K562 (cell line): ENCODE measurements around the gene SFSWAP. TPM values are rescaled to one million over a fixed set of nuclear protein-coding genes. Genes with fewer than 3 reads are reported as not detected.

Experiments used
- ATAC-seq: fragments of 200-7000 bp; cut with Tn5 transposase; 3 replicates; pipeline ENCODE4 v1.9.1; 2020; ENCODE audit warnings: moderate library complexity
- BruUV-seq: library from RNA; stranded (reverse); fragments of 400-500 nt; replicated peaks from 2 replicates; lab custom pipeline; 2021; lab: Mats Ljungman, UMichigan
- CTCF ChIA-PET: fragments of 300-600 bp; formaldehyde crosslinking; extraction: SDS; loops from one replicate; lab custom pipeline; 2021; ENCODE audit warnings: low intra/inter-chr PET ratio; lab: Yijun Ruan, JAX
- POLR2A ChIA-PET: fragments of 300-600, 350-650 bp; sonication (Branson Sonifier 250); formaldehyde crosslinking; extraction: SDS; loops from one replicate; lab custom pipeline; 2021; ENCODE audit warnings: antibody characterized with exemption, inconsistent platforms; lab: Yijun Ruan, JAX
- DNase-seq, 4 experiments: peaks; one replicate each; pipeline versions ENCODE4 v3.0.0 to v3.0.0-alpha.2; 2011 to 2018; ENCODE audit warnings: low spot score in 3 of 4, mixed read lengths in 3 of 4; ENCODE audit errors: extremely low read depth in 1 of 4
- FAIRE-seq: peaks from 2 replicates; lab custom pipeline; 2011; peaks lifted over from hg19 to GRCh38; lab: Jason Lieb, UNC
- H2AFZ ChIP-seq: 2 replicates; pipeline ENCODE4 v1.6.0; 2011; ENCODE audit warnings: low read depth, low read length, control low read depth, inconsistent platforms
- H3K27ac ChIP-seq: fragments of 200-600 bp; 3 replicates; pipeline ENCODE4 v1.8.0; 2011; ENCODE audit warnings: low read depth, mild to moderate bottlenecking, control low read depth, inconsistent platforms, low read length, moderate library complexity, mixed read lengths; ENCODE audit errors: extremely low read depth
- H3K27me3 ChIP-seq, 2 experiments: fragments of 300-600 bp in 1 of 2; 2 replicates in 1 of 2; 3 replicates in 1 of 2; pipeline versions ENCODE4 v1.6.0 to v1.8.0; 2011; ENCODE audit warnings: inconsistent platforms in 2 of 2, low read length in 2 of 2, mild to moderate bottlenecking in 1 of 2, mixed read lengths in 1 of 2, moderate library complexity in 1 of 2; ENCODE audit not compliant: control insufficient read depth in 2 of 2, insufficient read depth in 2 of 2
- H3K36me3 ChIP-seq: fragments of 300-600 bp; 3 replicates; pipeline ENCODE4 v1.8.0; 2011; ENCODE audit warnings: mild to moderate bottlenecking, low read length, inconsistent platforms; ENCODE audit not compliant: control insufficient read depth, insufficient read depth
- H3K4me1 ChIP-seq, 2 experiments: fragments of 200-600 bp in 1 of 2; replicated peaks in 1 of 2; 2 replicates in 1 of 2; 3 replicates in 1 of 2; pipeline versions ENCODE4 v1.5.1 to v1.8.0; 2011; ENCODE audit warnings: inconsistent platforms in 2 of 2, low read length in 2 of 2, mild to moderate bottlenecking in 1 of 2, mixed read lengths in 1 of 2, moderate library complexity in 1 of 2; ENCODE audit not compliant: control insufficient read depth in 2 of 2, insufficient read depth in 2 of 2
- H3K4me2 ChIP-seq: 2 replicates; pipeline ENCODE4 v1.6.1; 2011; ENCODE audit warnings: low read length, control low read depth, inconsistent platforms, mixed read lengths; ENCODE audit not compliant: insufficient read depth
- H3K4me3 ChIP-seq: fragments of 200-600 bp; sonication (generic), shearing (Covaris generic); 2 replicates; pipeline ENCODE4 v1.5.1; 2016; ENCODE audit warnings: control low read depth, inconsistent platforms
- H3K79me2 ChIP-seq: fragments of 200-600 bp; 3 replicates; pipeline ENCODE4 v1.8.0; 2011; ENCODE audit warnings: low read length, inconsistent platforms; ENCODE audit not compliant: control insufficient read depth, insufficient read depth
- H3K9ac ChIP-seq, 2 experiments: 2 replicates each; pipeline versions ENCODE4 v1.6.0 to v1.6.1; 2011; ENCODE audit warnings: low read depth in 2 of 2, low read length in 2 of 2, control low read depth in 1 of 2, inconsistent platforms in 1 of 2, mild to moderate bottlenecking in 1 of 2, mixed read lengths in 1 of 2; ENCODE audit not compliant: insufficient read depth in 1 of 2
- H3K9me1 ChIP-seq: one replicate; pipeline ENCODE4 v1.6.0; 2011; ENCODE audit warnings: inconsistent platforms, mild to moderate bottlenecking, low read length, moderate library complexity; ENCODE audit not compliant: control insufficient read depth, insufficient read depth
- H3K9me3 ChIP-seq: replicated peaks from 2 replicates; pipeline ENCODE4 v1.5.1; 2011; ENCODE audit warnings: low read depth, low read length, inconsistent platforms; ENCODE audit not compliant: control insufficient read depth, insufficient read depth
- H4K20me1 ChIP-seq: replicated peaks from 2 replicates; pipeline ENCODE4 v1.6.1; 2011; ENCODE audit warnings: low read length, inconsistent platforms, mixed read lengths; ENCODE audit not compliant: control insufficient read depth, insufficient read depth
- ATF4 ChIP-seq: fragments of 450-650 bp; formaldehyde crosslinking; IDR thresholded peaks from 2 replicates; pipeline ENCODE4 v1.4.0; 2022; ENCODE audit warnings: mild to moderate bottlenecking, moderate library complexity
- NELFE ChIP-seq: IDR thresholded peaks from 2 replicates; pipeline ENCODE4 v1.6.1; 2011; ENCODE audit warnings: mild to moderate bottlenecking; ENCODE audit not compliant: insufficient read depth, insufficient read length
- NEUROD1 ChIP-seq: fragments of 150-350 bp; IDR thresholded peaks from 2 replicates; pipeline ENCODE4 v1.6.1; 2014; ENCODE audit warnings: borderline replicate concordance, low read length, low read depth; ENCODE audit not compliant: partially characterized antibody
- POLR2A ChIP-seq: fragments of 450-650 bp; conservative IDR thresholded peaks from 2 replicates; pipeline ENCODE4 v1.6.1; 2016
- RBM22 ChIP-seq: fragments of 200-400 bp; formaldehyde crosslinking; IDR thresholded peaks from 2 replicates; pipeline ENCODE4 v1.6.1; 2018; ENCODE audit warnings: low read length, low read depth; ENCODE audit not compliant: poor library complexity, severe bottlenecking
- SIN3A ChIP-seq, 2 experiments: fragments of 150-350 bp in 1 of 2; IDR thresholded peaks; 2 replicates each; pipeline ENCODE4 v1.6.1; 2011 to 2016; ENCODE audit warnings: borderline replicate concordance in 2 of 2, low read depth in 2 of 2, low read length in 2 of 2, mild to moderate bottlenecking in 2 of 2, moderate library complexity in 2 of 2; ENCODE audit not compliant: control insufficient read depth in 1 of 2
- UBTF ChIP-seq, 2 experiments: IDR thresholded peaks; 2 replicates each; pipeline ENCODE4 v1.6.1; 2012; ENCODE audit warnings: improper control_type of control experiment in 2 of 2, low read depth in 2 of 2, low read length in 2 of 2, borderline replicate concordance in 1 of 2
- ZNF518B ChIP-seq: fragments of 250-450 bp; sonication (Bioruptor Pico); IDR thresholded peaks from 2 replicates; pipeline ENCODE4 v1.5.0; 2021; ENCODE audit warnings: mild to moderate bottlenecking, moderate library complexity
- WGBS: fragments of 100-300 bp; shearing (Covaris generic); methylation state at CpG from one replicate; pipeline ENCODE4 v1.1.6; 2016; ENCODE audit warnings: low coverage, mixed read lengths; ENCODE audit not compliant: insufficient coverage; ENCODE audit errors: missing lambda C conversion rate; 5-methylcytosine and 5-hydroxymethylcytosine counted together
- in situ Hi-C: fragments of 300-500 bp; cut with MboI; formaldehyde crosslinking; loops from 4 replicates; pipeline ENCODE4 v1.15.0; 2018; ENCODE audit warnings: inconsistent platforms, mixed read lengths
- intact Hi-C: fragments of 100-400 bp; cut with micrococcal nuclease; formaldehyde crosslinking; loops from 2 replicates; pipeline ENCODE4 v1.14.2; 2022
- polyA plus RNA-seq, 8 experiments: library from polyadenylated mRNA; depleted of rRNA in 4 of 8; stranded (reverse) in 5 of 8; unstranded in 3 of 8; fragments of >200 nt; fragmentation: Nextera tagmentation in 2 of 8; fragmentation: Illumina TruSeq in 1 of 8; extraction: Ambion mirVana in 2 of 8; extraction: Trizol in 1 of 8; gene quantifications; 2 replicates each; pipeline versions ENCODE4 v1.2.1 to v1.2.3, GENCODE V29; 2011 to 2014; ENCODE audit warnings: inconsistent platforms in 1 of 8, missing spikeins in 1 of 8
- total RNA-seq, 7 experiments: library from RNA; depleted of rRNA in 6 of 7; stranded (reverse); fragments of >200 nt in 6 of 7; fragmentation: Illumina TruSeq in 2 of 7; extraction: Trizol in 2 of 7; gene quantifications; 2 replicates each; pipeline versions ENCODE4 v1.2.1 to v1.2.3, GENCODE V29; 2011 to 2021; ENCODE audit warnings: low replicate concordance in 1 of 7
- TF ChIP-seq, protein P1 (sequence below): IDR thresholded peaks from 2 replicates; pipeline ENCODE4 v1.6.1; 2012; ENCODE audit warnings: low read depth, low read length, improper control_type of control experiment, borderline replicate concordance

Gene SFSWAP
- total and polyA plus RNA-seq, 9 of the 15 experiments (the other 6 are each of a cell fraction or from before 2014, with no cell fraction given) = 2.4 to 60.4 (median 32.6) TPM

GRCh38 chr12:131800594-131801135 lies 89.8 kb downstream of the SFSWAP start:
- no peak for ATAC-seq
- no peaks in the 10 kb centered on the region for H3K27me3 ChIP-seq
- H3K4me1 ChIP-seq = peaks cover 3 to 7% of the 10 kb centered on the region in 2 experiments; a peak in 4 of 5 replicates
- peaks cover 4% of the 10 kb centered on the region for H3K9me1 ChIP-seq
- no peak for DNase-seq
- FAIRE-seq = no peak
- CTCF ChIA-PET = no interaction called here
- peak; percentile 68 for TF ChIP-seq RBM22
- TF ChIP-seq ZNF518B = no peak
- no peak for TF ChIP-seq NELFE
- 0 out of 2 replicates have a peak, but pooled peaks have one; percentile 24 for TF ChIP-seq POLR2A
- TF ChIP-seq ATF4 (CRISPR knock-in tag) = no peak
- TF ChIP-seq, protein P1, sequence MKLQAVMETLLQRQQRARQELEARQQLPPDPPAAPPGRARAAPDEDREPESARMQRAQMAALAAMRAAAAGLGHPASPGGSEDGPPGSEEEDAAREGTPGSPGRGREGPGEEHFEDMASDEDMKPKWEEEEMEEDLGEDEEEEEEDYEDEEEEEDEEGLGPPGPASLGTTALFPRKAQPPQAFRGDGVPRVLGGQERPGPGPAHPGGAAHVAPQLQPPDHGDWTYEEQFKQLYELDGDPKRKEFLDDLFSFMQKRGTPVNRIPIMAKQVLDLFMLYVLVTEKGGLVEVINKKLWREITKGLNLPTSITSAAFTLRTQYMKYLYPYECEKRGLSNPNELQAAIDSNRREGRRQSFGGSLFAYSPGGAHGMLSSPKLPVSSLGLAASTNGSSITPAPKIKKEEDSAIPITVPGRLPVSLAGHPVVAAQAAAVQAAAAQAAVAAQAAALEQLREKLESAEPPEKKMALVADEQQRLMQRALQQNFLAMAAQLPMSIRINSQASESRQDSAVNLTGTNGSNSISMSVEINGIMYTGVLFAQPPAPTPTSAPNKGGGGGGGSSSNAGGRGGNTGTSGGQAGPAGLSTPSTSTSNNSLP = no peak
- no peak for TF ChIP-seq SIN3A (IDR thresholded peaks at IDR 0.05; ENCODE audit: borderline replicate concordance in 2 of 2, control insufficient read depth in 1 of 2, low read depth in 2 of 2, low read length in 2 of 2)
- no peak for TF ChIP-seq NEUROD1
- no peak for TF ChIP-seq UBTF (IDR thresholded peaks at IDR 0.05; ENCODE audit: borderline replicate concordance in 1 of 2, low read depth in 2 of 2, low read length in 2 of 2)
- TF ChIP-seq, all 486 proteins: peak for 2
- Histone ChIP-seq H3K9ac (no peak overlapping the region), H4K20me1 (no peaks in the 10 kb centered on the region), H2AFZ (no peak overlapping the region), H3K4me2 (no peak overlapping the region), H3K9me3 (no peaks in the 10 kb centered on the region), H3K79me2 (no peaks in the 10 kb centered on the region), H3K36me3 (peaks cover 58% of the 10 kb centered on the region), H3K4me3 (no peak overlapping the region), H3K27ac (no peak overlapping the region)
- in situ Hi-C loops = no loop called here
- POLR2A ChIA-PET = no interaction called here
- 99% methylated on average over 20 of the region's 20 CpGs for WGBS
- BruUV-seq = no TSS peak
- intact Hi-C loops = no loop called here
